KBM-7 (cell line): Measurements from ENCODE around the gene VCAN.
A peak's percentile ranks its signal among the peaks of the same experiment; 100 is the strongest.
"Not testable (repeated sequence)": the region's sequence is repeated elsewhere in the genome, so short reads cannot be mapped to it uniquely, and the experiment has no call there.

Source experiments
- DNase-seq: peaks from one replicate; pipeline ENCODE4 v3.0.0-alpha.2; 2015
- in situ Hi-C: fragments of 300-500 bp; cut with MboI; formaldehyde crosslinking; loops from 2 replicates; pipeline ENCODE4 v1.14.3; 2020; ENCODE audit warnings: low sequenced_read_pairs, low pct_unique_long_range_greater_than_20kb, mixed read lengths

VCAN gene

DNA sequence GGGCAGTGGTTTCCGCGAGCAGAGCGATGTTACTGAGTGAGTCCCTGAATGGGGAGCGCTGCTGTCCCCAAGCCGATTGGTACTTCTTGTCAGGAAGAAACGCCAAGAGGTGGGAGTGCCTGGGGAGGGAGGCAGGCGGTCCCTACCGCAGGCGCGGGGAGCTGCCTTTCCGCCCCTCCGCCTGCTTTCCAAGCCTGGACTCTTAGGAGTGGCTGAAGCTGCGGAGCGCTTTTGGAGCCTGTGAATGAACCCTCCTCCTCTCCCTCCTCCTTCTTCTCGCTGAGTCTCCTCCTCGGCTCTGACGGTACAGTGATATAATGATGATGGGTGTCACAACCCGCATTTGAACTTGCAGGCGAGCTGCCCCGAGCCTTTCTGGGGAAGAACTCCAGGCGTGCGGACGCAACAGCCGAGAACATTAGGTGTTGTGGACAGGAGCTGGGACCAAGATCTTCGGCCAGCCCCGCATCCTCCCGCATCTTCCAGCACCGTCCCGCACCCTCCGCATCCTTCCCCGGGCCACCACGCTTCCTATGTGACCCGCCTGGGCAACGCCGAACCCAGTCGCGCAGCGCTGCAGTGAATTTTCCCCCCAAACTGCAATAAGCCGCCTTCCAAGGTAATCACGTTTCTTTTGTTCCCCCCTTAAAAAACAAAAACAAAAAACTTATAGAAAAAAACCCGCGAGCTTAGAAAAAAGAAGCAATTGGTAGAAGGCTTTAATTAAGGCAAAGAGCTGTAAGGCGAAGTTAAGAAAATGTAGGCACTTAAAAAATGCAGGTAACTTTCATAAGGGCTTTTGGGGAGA, at the start of gene VCAN:
TSS of gene VCAN (plus strand) at position 340 of the 808 bp plus-strand sequence. CDS start 11,775 bp downstream, outside the sequence.
- in situ Hi-C loops: loop anchor here (25.0 kb wide), 1 partner anchor 1134 kb away; no protein-coding TSS in a partner anchor
- peak; percentile 82 for DNase-seq

GRCh38 chr5:83422284-83422683, 49.3 kb upstream of the VCAN start:
- DNase-seq: no peak
- in situ Hi-C loops: no loop called here

GRCh38 chr5:83426855-83427254, 44.7 kb upstream of the VCAN start:
- no peak for DNase-seq
- in situ Hi-C loops: no loop called here

DNA sequence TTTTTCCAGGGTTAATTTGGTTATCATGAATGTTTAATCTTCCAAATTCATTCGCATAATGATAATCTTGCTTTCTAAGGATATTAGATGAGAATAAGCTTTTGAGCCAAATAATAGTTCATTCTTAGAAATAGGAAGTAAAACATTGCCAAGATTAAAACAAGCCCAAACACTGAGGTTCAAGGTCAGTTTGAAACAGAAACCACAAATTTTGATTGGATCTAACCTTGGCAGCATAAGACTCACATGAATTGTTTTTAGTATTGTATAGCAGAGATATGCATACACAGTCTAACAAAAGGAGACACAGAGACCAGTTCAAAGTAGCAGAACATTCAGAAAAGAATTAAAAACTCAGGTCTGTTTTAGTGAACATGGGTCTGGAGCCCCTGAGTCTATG, 43.4 kb upstream of the VCAN start:
- DNase-seq: no peak
- in situ Hi-C loops: no loop called here

DNA sequence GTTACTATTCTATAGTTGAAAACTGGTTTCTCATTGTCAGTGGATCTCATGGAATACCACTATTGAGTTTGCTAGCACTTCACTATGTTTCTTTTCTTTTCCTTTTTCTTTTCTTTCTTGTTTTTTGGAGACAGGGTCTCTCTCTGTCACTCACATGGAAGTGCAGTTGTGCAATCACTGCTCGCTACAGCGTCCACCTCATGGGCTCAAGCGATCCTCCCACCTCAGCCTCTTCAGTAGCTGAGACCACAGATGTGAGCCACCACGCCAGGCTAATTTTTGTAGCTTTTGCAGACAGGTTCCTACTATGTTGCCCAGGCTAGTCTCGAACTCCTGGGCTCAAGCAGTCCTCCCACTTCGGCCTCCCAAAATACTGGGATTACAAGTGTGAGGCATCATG, 42.7 kb upstream of the VCAN start:
- peak; percentile 17 for DNase-seq
- in situ Hi-C loops: no loop called here

- DNase-seq: peak; percentile 75
- in situ Hi-C loops: no loop called here
Measured at GRCh38 chr5:83430130-83431010, 41.2 kb upstream of the VCAN start.

DNA sequence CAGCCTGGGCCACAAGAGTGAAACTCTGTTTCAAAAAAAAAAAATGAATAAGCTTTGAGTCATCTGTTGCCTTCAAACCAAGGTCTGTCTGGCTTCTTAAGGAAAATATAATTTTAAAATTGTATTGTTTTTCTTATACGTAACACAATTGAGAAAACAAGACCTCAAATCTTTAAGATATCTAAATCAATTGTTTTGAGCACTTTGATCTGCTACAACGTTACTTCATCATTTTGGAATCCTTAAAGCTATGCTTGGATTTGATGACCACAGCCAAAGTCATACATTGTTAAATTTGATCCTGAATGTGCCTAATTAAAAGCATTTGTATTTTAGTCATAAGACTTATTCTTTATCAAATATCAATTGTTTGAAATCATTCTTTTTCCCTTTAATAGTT, 37.7 kb upstream of the VCAN start:
- in situ Hi-C loops: no loop called here
- DNase-seq: no peak

- in situ Hi-C loops: no loop called here
- no peak for DNase-seq
Measured at GRCh38 chr5:83434946-83435345, 36.6 kb upstream of the VCAN start.

DNA sequence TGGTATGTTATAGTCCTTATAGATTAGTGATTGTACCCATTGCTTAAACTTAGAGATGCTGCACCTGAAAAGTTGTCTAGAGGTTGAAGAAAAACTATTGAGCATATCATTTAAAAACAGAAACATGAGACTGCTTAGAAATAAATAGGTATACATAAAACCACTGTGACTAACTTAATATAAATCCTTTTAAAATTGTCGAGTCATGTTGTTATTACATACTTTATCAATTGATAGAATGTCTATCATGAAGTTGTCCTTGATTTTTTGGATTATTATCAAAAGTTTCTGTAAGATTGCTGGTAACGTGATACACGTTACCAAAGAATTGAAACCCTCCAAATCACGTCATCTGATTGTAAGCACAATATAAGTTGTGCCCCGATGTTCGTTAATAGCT, 35.3 kb upstream of the VCAN start:
- in situ Hi-C loops: no loop called here
- DNase-seq: no peak

DNA sequence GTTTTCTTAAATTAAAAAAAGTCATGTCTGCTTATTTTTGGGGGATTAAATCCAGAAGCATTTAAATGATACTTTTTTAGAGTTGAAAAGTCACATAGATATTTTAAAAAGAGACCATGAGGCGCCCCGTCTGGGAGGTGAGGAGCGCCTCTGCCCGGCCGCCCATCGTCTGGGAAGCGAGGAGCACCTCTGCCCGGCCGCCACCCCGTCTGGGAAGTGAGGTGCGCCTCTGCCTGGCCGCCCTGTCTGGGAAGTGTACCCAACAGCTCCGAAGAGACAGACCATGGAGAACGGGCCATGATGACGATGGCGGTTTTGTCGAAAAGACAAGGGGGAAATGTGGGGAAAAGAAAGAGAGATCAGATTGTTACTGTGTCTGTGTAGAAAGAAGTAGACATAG, 33.8 kb upstream of the VCAN start:
- in situ Hi-C loops, DNase-seq: not testable (repeated sequence)

- DNase-seq: no peak
- in situ Hi-C loops: no loop called here
Measured at GRCh38 chr5:83440826-83441225, 30.7 kb upstream of the VCAN start.

DNA sequence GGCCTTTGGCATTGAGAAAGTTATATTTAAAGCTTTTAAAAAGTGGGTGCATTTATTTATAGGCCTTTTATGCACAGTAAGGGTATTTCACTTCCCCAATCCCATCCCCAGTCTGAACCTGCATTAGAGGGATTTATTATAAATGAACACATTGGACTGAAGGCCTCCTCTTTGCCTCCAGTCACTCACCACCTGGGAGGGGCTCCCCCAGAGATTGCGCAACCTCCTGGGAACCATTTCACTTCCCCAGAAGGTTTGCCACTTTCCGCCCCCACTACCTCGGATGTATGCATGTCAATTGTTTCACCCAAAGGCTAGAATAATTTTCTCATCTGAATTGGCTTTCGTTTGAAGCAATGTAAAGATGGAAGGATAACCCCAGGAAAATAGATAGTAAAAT, 29.8 kb upstream of the VCAN start:
- in situ Hi-C loops: no loop called here
- peak; percentile 72 for DNase-seq

DNA sequence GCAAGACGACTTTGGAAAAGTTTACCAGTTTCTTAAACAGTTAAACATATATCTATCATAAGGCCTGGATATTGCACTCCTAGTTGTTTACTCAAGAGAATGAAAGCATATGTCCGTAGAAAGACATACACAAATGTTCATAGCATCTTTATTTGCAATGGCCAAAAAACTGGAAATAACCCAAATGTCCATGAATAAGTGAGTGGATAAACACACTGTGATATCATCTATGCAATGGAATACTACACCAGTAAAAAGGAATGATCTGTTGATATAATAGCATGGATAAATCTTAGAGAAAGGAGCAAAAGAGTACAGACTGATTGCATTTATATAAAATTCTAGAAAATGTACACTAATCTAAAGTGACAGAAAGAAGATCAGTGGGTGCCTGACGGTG, 28.0 kb upstream of the VCAN start:
- in situ Hi-C loops: no loop called here
- no peak for DNase-seq

DNA sequence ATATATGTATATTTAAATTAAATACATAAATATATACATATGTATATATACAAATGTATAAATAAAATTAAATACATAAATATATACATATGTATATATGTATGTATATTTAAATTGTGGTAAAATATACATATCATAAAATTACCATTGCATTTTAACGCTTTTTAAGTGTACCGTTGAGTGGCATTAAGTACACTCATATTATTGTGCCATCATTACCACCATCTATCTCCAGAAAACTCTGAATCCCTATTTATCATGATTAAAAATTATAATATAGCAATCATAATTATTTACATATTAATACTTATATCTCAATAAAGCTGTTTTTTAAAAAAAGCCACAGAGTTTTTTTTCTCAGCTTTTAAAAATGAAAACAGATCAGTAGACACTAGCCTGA, 27.1 kb upstream of the VCAN start:
- in situ Hi-C loops: no loop called here

GRCh38 chr5:83446253-83446947, 25.1 kb upstream of the VCAN start:
- in situ Hi-C loops: no loop called here
- DNase-seq: no peak

More for the DNA sequence above, 27.1 kb upstream of the VCAN start:
- DNase-seq: no peak

DNA sequence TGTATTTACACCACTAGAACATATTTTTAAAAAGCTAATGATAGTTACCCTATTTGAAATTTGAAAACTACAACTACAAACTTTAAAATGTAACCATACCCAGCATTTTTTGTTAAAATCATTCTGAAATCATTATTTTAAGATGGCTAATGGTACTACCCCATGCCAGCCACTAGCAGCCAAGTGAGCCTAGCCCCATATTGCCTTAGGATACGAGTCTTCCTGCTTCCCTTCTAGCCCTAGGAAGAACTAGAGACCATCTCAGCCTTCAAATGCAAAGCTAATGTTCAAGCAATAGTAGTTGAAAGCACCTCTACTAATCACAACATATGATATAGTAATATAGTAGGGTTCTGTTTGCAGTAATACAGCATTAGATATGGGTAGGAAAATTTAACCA, 24.0 kb upstream of the VCAN start:
- in situ Hi-C loops: no loop called here
- no peak for DNase-seq

GRCh38 chr5:83450183-83450966, 21.2 kb upstream of the VCAN start:
- DNase-seq: no peak
- in situ Hi-C loops: loop anchor here (25.0 kb wide), 1 partner anchor 1113 kb away; no protein-coding TSS in a partner anchor

DNA sequence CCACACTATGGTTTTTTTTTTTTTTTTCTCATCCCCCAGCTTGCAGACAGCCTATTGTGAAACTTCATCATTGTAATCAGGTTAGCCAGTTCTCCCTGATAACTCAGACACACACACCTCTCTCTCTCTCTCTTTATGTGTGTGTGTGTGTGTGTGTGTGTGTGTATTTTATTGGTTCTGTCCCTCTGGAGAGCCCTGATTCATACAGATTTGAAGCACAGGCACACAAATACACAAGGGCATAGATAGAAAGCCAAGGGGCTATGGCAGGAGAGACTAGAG, 20.6 kb upstream of the VCAN start:
- in situ Hi-C loops: loop anchor here (25.0 kb wide), 1 partner anchor 1114 kb away; no protein-coding TSS in a partner anchor
- DNase-seq: no peak

- DNase-seq: no peak
- in situ Hi-C loops: loop anchor here (25.0 kb wide), 1 partner anchor 1115 kb away; no protein-coding TSS in a partner anchor
Measured at GRCh38 chr5:83451955-83452354, 19.6 kb upstream of the VCAN start.
